GM12878 (cell line): ENCODE data around the gene GRB10. TPM values are rescaled to one million over a fixed set of nuclear protein-coding genes. Genes with fewer than 3 reads are reported as not detected.

Source experiments
- ATAC-seq: fragments of 200-7000 bp; cut with Tn5 transposase; 3 replicates; pipeline ENCODE4 v1.9.1; 2020; ENCODE audit warnings: mild to moderate bottlenecking, moderate library complexity
- BruUV-seq: library from RNA; stranded (reverse); fragments of 400-500 nt; replicated peaks from 2 replicates; lab custom pipeline; 2021; lab: Mats Ljungman, UMichigan
- CTCF ChIA-PET: fragments of 300-600 bp; sonication (Branson Sonifier 250); formaldehyde crosslinking; extraction: SDS; loops from one replicate; lab custom pipeline; 2021; ENCODE audit warnings: inconsistent platforms; lab: Yijun Ruan, JAX
- POLR2A ChIA-PET: fragments of 350-600 bp; formaldehyde crosslinking; extraction: SDS; loops from one replicate; lab custom pipeline; 2021; ENCODE audit warnings: inconsistent platforms; lab: Charles Lee
- RAD21 ChIA-PET: fragments of 300-600 bp; sonication (Branson Sonifier 250); formaldehyde crosslinking; loops from one replicate; lab custom pipeline; 2023; ENCODE audit warnings: antibody characterized with exemption; ENCODE audit not compliant: unreplicated experiment; lab: Charles Lee
- SMC1A ChIA-PET: fragments of 300-600 bp; sonication (Branson Sonifier 250); formaldehyde crosslinking; loops from one replicate; lab custom pipeline; 2023; ENCODE audit not compliant: unreplicated experiment, uncharacterized antibody; lab: Charles Lee
- DNase-seq: peaks from one replicate; pipeline ENCODE4 v3.0.0-alpha.2; 2011; ENCODE audit warnings: low read depth, low spot score
- FAIRE-seq: peaks from 3 replicates; lab custom pipeline; 2011; peaks lifted over from hg19 to GRCh38; lab: Jason Lieb, UNC
- H2AFZ ChIP-seq: 2 replicates; pipeline ENCODE4 v1.6.0; 2011; ENCODE audit warnings: low read depth, low read length, control low read depth; ENCODE audit not compliant: control insufficient read depth
- H3K27ac ChIP-seq: 2 replicates; pipeline ENCODE4 v1.5.1; 2011; ENCODE audit warnings: control low read depth; ENCODE audit not compliant: control insufficient read depth, insufficient read depth
- H3K27me3 ChIP-seq, 2 experiments: replicated peaks in 1 of 2; 2 replicates each; pipeline versions ENCODE4 v1.6.0 to v1.6.1; 2011; ENCODE audit warnings: low read length in 1 of 2; ENCODE audit not compliant: control insufficient read depth in 2 of 2, insufficient read depth in 2 of 2
- H3K36me3 ChIP-seq, 2 experiments: 2 replicates each; pipeline ENCODE4 v1.5.1; 2011; ENCODE audit warnings: low read length in 1 of 2; ENCODE audit not compliant: control insufficient read depth in 2 of 2, insufficient read depth in 2 of 2
- H3K4me1 ChIP-seq: 2 replicates; pipeline ENCODE4 v1.6.1; 2011; ENCODE audit warnings: mild to moderate bottlenecking, low read length, moderate library complexity, mixed read lengths; ENCODE audit not compliant: control insufficient read depth, insufficient read depth
- H3K4me2 ChIP-seq: 2 replicates; pipeline ENCODE4 v1.6.0; 2011; ENCODE audit warnings: control low read depth; ENCODE audit not compliant: control insufficient read depth, insufficient read depth
- H3K4me3 ChIP-seq: fragments of 200-600 bp; sonication (generic); 2 replicates; pipeline ENCODE4 v1.5.1; 2016
- H3K79me2 ChIP-seq: 2 replicates; pipeline ENCODE4 v1.6.0; 2011; ENCODE audit warnings: low read length; ENCODE audit not compliant: control insufficient read depth, insufficient read depth
- H3K9ac ChIP-seq: 2 replicates; pipeline ENCODE4 v1.8.0; 2011; ENCODE audit warnings: low read length, control low read depth, mixed read lengths; ENCODE audit not compliant: control insufficient read depth, insufficient read depth
- H3K9me3 ChIP-seq: replicated peaks from 3 replicates; pipeline ENCODE4 v1.5.1; 2011; ENCODE audit warnings: mild to moderate bottlenecking, low read length; ENCODE audit not compliant: control insufficient read depth, insufficient read depth
- H4K20me1 ChIP-seq: 2 replicates; pipeline ENCODE4 v1.6.0; 2011; ENCODE audit not compliant: control insufficient read depth, insufficient read depth
- ASH2L ChIP-seq: fragments of 300-600, 200-600 bp; sonication (generic); IDR thresholded peaks from 2 replicates; pipeline ENCODE4 v1.6.1; 2017; ENCODE audit warnings: low read depth, mild to moderate bottlenecking, borderline replicate concordance
- BHLHE40 ChIP-seq, 2 experiments: fragments of 450-650 bp in 1 of 2; IDR thresholded peaks; 2 replicates each; pipeline ENCODE4 v1.6.1; 2011 to 2017; ENCODE audit warnings: low read depth in 2 of 2, borderline replicate concordance in 1 of 2, improper control_type of control experiment in 1 of 2, low read length in 1 of 2, mild to moderate bottlenecking in 1 of 2
- BRCA1 ChIP-seq: IDR thresholded peaks from 2 replicates; pipeline ENCODE4 v1.6.1; 2011; ENCODE audit warnings: low read depth, low read length, improper control_type of control experiment
- GABPA ChIP-seq: IDR thresholded peaks from 2 replicates; pipeline ENCODE4 v1.6.1; 2014; ENCODE audit warnings: antibody characterized with exemption, low read depth, mild to moderate bottlenecking, inconsistent platforms
- HDAC6 ChIP-seq: fragments of 200-600 bp; sonication (generic); IDR thresholded peaks from one replicate; pipeline ENCODE4 v1.8.0; 2017; ENCODE audit warnings: antibody characterized with exemption; ENCODE audit not compliant: unreplicated experiment
- HDGF ChIP-seq: fragments of 450-650 bp; IDR thresholded peaks from 2 replicates; pipeline ENCODE4 v1.6.1; 2016; ENCODE audit warnings: antibody characterized with exemption
- IRF4 ChIP-seq: IDR thresholded peaks from 2 replicates; pipeline ENCODE4 v1.6.1; 2011; ENCODE audit warnings: low read depth, low read length
- MTA2 ChIP-seq: fragments of 450-650 bp; IDR thresholded peaks from 2 replicates; pipeline ENCODE4 v1.6.1; 2016; ENCODE audit warnings: low read depth, mild to moderate bottlenecking, moderate library complexity
- NFYB ChIP-seq: IDR thresholded peaks from 2 replicates; pipeline ENCODE4 v1.6.1; 2011; ENCODE audit warnings: low read depth, mild to moderate bottlenecking, low read length, improper control_type of control experiment, moderate library complexity; ENCODE audit not compliant: insufficient read depth
- SREBF1 ChIP-seq: IDR thresholded peaks from 2 replicates; pipeline ENCODE4 v1.6.1; 2012; ENCODE audit warnings: mild to moderate bottlenecking, low read length
- STAT3 ChIP-seq: IDR thresholded peaks from 2 replicates; pipeline ENCODE4 v1.6.1; 2011; ENCODE audit warnings: low read depth, low read length, improper control_type of control experiment
- SUPT20H ChIP-seq: IDR thresholded peaks from 2 replicates; pipeline ENCODE4 v1.6.1; 2011; ENCODE audit warnings: low read depth, mild to moderate bottlenecking, low read length, moderate library complexity, borderline replicate concordance; ENCODE audit not compliant: control insufficient read depth
- WGBS: methylation state at CpG from one replicate; pipeline ENCODE4 v1.1.6; 2016; ENCODE audit warnings: low lambda C conversion rate; ENCODE audit not compliant: insufficient replicate concordance, insufficient coverage; ENCODE audit errors: missing lambda C conversion rate; 5-methylcytosine and 5-hydroxymethylcytosine counted together
- in situ Hi-C: fragments of 300-500 bp; cut with MboI; formaldehyde crosslinking; loops from 9 replicates; pipeline ENCODE4 v1.14.3; 2018; ENCODE audit warnings: mixed read lengths
- intact Hi-C: fragments of 100-400 bp; cut with micrococcal nuclease; formaldehyde crosslinking; loops from one replicate; pipeline ENCODE4 v1.14.2; 2022; ENCODE audit not compliant: unreplicated experiment
- polyA plus RNA-seq, 11 experiments: library from polyadenylated mRNA; depleted of rRNA in 4 of 11; unstranded in 6 of 11; stranded (reverse) in 5 of 11; fragments of >200 nt; fragmentation: Nextera tagmentation in 4 of 11; fragmentation: Illumina TruSeq in 1 of 11; extraction: Ambion mirVana in 4 of 11; extraction: Trizol in 1 of 11; gene quantifications; 1 replicate in 1 of 11; 2 replicates in 10 of 11; pipeline versions ENCODE4 v1.2.1 to v1.2.3, GENCODE V29; 2011 to 2016; ENCODE audit warnings: inconsistent platforms in 2 of 11, missing spikeins in 2 of 11, low read depth in 1 of 11
- total RNA-seq, 4 experiments: library from RNA; depleted of rRNA in 3 of 4; stranded (reverse); fragments of >200 nt in 3 of 4; fragmentation: Illumina TruSeq in 1 of 4; extraction: Trizol in 1 of 4; gene quantifications; 2 replicates each; pipeline versions ENCODE4 v1.2.1 to v1.2.3, GENCODE V29; 2013 to 2021
- TF ChIP-seq, protein P1 (sequence below): fragments of 450-650 bp; IDR thresholded peaks from 2 replicates; pipeline ENCODE4 v1.6.1; 2017; ENCODE audit warnings: antibody characterized with exemption, mild to moderate bottlenecking, moderate library complexity
- TF ChIP-seq, protein P2 (sequence below): fragments of 450-650 bp; IDR thresholded peaks from 2 replicates; pipeline ENCODE4 v1.6.1; 2017; ENCODE audit warnings: borderline replicate concordance

The GRB10 gene
- total and polyA plus RNA-seq, 10 of the 15 experiments (the other 5 are each of a cell fraction or from before 2014, with no cell fraction given), result 0.04 to 0.33 TPM; not detected in 8

DNA sequence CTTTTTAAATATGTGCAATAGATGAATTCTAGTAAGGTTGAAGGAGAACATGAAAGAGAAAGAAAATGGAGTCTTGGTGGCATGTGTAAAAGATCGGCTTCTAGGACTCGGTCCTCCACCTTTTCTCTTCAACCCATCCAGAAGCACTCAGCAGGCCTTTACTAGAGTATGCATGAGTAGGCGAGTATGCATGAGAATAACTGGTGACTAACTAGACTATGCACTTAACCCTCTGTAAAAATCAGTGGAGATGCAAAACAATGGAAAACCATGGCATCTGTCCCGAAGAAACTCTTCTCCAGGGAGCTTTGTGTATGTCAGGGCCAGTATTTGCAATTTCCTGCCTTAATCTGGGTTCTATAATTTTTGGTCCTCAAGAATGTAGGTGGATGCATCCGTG is 40.0 kb upstream of the GRB10 start:
- Histone ChIP-seq H3K9ac (no peak overlapping the region), H4K20me1 (no peaks in the 10 kb centered on the region), H3K4me1 (no peaks in the 10 kb centered on the region), H3K79me2 (no peaks in the 10 kb centered on the region)
- ATAC-seq (no peak), DNase-seq (no peak)
- TF ChIP-seq SUPT20H, result no peak
- no peak for TF ChIP-seq NFYB
- TF ChIP-seq HDGF, result no peak
- TF ChIP-seq, protein P1, sequence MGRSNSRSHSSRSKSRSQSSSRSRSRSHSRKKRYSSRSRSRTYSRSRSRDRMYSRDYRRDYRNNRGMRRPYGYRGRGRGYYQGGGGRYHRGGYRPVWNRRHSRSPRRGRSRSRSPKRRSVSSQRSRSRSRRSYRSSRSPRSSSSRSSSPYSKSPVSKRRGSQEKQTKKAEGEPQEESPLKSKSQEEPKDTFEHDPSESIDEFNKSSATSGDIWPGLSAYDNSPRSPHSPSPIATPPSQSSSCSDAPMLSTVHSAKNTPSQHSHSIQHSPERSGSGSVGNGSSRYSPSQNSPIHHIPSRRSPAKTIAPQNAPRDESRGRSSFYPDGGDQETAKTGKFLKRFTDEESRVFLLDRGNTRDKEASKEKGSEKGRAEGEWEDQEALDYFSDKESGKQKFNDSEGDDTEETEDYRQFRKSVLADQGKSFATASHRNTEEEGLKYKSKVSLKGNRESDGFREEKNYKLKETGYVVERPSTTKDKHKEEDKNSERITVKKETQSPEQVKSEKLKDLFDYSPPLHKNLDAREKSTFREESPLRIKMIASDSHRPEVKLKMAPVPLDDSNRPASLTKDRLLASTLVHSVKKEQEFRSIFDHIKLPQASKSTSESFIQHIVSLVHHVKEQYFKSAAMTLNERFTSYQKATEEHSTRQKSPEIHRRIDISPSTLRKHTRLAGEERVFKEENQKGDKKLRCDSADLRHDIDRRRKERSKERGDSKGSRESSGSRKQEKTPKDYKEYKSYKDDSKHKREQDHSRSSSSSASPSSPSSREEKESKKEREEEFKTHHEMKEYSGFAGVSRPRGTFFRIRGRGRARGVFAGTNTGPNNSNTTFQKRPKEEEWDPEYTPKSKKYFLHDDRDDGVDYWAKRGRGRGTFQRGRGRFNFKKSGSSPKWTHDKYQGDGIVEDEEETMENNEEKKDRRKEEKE, result no peak
- no peak for TF ChIP-seq HDAC6
- TF ChIP-seq ASH2L, result no peak
- TF ChIP-seq IRF4, result no peak
- TF ChIP-seq BRCA1, result no peak
- TF ChIP-seq BHLHE40 (IDR thresholded peaks at IDR 0.05; ENCODE audit: borderline replicate concordance in 1 of 2, low read depth in 2 of 2, low read length in 1 of 2), result no peak
- no peak for TF ChIP-seq SREBF1
- TF ChIP-seq STAT3, result no peak
- TF ChIP-seq GABPA, result no peak
- no peak for TF ChIP-seq MTA2
- TF ChIP-seq, protein P2, sequence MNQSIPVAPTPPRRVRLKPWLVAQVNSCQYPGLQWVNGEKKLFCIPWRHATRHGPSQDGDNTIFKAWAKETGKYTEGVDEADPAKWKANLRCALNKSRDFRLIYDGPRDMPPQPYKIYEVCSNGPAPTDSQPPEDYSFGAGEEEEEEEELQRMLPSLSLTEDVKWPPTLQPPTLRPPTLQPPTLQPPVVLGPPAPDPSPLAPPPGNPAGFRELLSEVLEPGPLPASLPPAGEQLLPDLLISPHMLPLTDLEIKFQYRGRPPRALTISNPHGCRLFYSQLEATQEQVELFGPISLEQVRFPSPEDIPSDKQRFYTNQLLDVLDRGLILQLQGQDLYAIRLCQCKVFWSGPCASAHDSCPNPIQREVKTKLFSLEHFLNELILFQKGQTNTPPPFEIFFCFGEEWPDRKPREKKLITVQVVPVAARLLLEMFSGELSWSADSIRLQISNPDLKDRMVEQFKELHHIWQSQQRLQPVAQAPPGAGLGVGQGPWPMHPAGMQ, result no peak
- TF ChIP-seq, all 136 proteins: peak for 0
- 17% methylated on average over 5 of the region's 5 CpGs for WGBS
- SMC1A ChIA-PET, result no interaction called here
- H3K36me3 ChIP-seq, result no peaks in the 10 kb centered on the region
- RAD21 ChIA-PET, result no interaction called here
- H3K27ac ChIP-seq, result no peak overlapping the region
- BruUV-seq, result no TSS peak
- intact Hi-C loops, result no loop called here
- CTCF ChIA-PET, result no interaction called here
- H3K4me3 ChIP-seq, result no peak overlapping the region
- H3K27me3 ChIP-seq, result no peaks in the 10 kb centered on the region
- POLR2A ChIA-PET, result no interaction called here
- no peak for FAIRE-seq
- no peak overlapping the region for H3K4me2 ChIP-seq
- H2AFZ ChIP-seq, result no peak overlapping the region
- in situ Hi-C loops, result no loop called here
- no peaks in the 10 kb centered on the region for H3K9me3 ChIP-seq
